ENCODE data around the gene USP40.

GRCh38 chr2:233474308-233475160 lies 92.0 kb downstream of the USP40 start:
- TF ChIP-seq CTCF (IDR thresholded peaks at IDR 0.05) (no peak), EP300 (IDR thresholded peaks at IDR 0.05) (no peak), POLR2A (IDR thresholded peaks at IDR 0.05) (no peak)

Data from ovary (tissue), 3 donors.